H1 (cell line): ENCODE measurements around the gene BLOC1S1. TPM values are rescaled to one million over a fixed set of nuclear protein-coding genes. Genes with fewer than 3 reads are reported as not detected.

Source experiments
- CBX8 ChIP-seq: fragments of 300-800, 300-1000 bp; sonication (generic); IDR thresholded peaks from 2 replicates; pipeline ENCODE4 v1.7.1; 2016; ENCODE audit warnings: low read depth, low read length, borderline replicate concordance
- CTCF ChIP-seq, 3 experiments: IDR thresholded peaks; 1 replicate in 2 of 3; 2 replicates in 1 of 3; pipeline versions ENCODE4 v1.5.1 to v1.6.1; 2011; ENCODE audit warnings: low read length in 3 of 3, mild to moderate bottlenecking in 3 of 3, inconsistent platforms in 2 of 3, low read depth in 1 of 3, moderate library complexity in 1 of 3; ENCODE audit not compliant: insufficient read depth in 1 of 3; ENCODE audit errors: control extremely low read depth in 1 of 3
- E2F6 ChIP-seq: IDR thresholded peaks from 2 replicates; pipeline ENCODE4 v1.6.1; 2012; ENCODE audit warnings: inconsistent platforms
- EP300 ChIP-seq, 2 experiments: IDR thresholded peaks; 1 replicate in 1 of 2; 2 replicates in 1 of 2; pipeline ENCODE4 v1.6.1; 2011 to 2012; ENCODE audit warnings: low read depth in 2 of 2, low read length in 2 of 2, mild to moderate bottlenecking in 2 of 2, borderline replicate concordance in 1 of 2, inconsistent platforms in 1 of 2, moderate library complexity in 1 of 2
- HDAC6 ChIP-seq: IDR thresholded peaks from one replicate; pipeline ENCODE4 v1.7.1; 2012; ENCODE audit warnings: low read depth, mild to moderate bottlenecking, inconsistent platforms, low read length, moderate library complexity
- JUND ChIP-seq: IDR thresholded peaks from 2 replicates; pipeline ENCODE4 v1.6.1; 2011; ENCODE audit warnings: mild to moderate bottlenecking, improper control_type of control experiment, low read length
- NANOG ChIP-seq: IDR thresholded peaks from 2 replicates; pipeline ENCODE4 v1.6.1; 2011; ENCODE audit warnings: low read length, low read depth, mild to moderate bottlenecking, inconsistent platforms; ENCODE audit not compliant: insufficient read depth, poor library complexity, severe bottlenecking
- RNF2 ChIP-seq: fragments of 200-900, 300-1000 bp; sonication (generic); IDR thresholded peaks from 2 replicates; pipeline ENCODE4 v1.7.1; 2016; ENCODE audit warnings: borderline replicate concordance, low read depth, mild to moderate bottlenecking, antibody characterized with exemption, low read length; ENCODE audit not compliant: poor library complexity, severe bottlenecking; ENCODE audit errors: missing control alignments
- TBP ChIP-seq: IDR thresholded peaks from 2 replicates; pipeline ENCODE4 v1.6.1; 2011; ENCODE audit warnings: low read depth, low read length, improper control_type of control experiment
- TCF12 ChIP-seq: IDR thresholded peaks from 2 replicates; pipeline ENCODE4 v1.6.1; 2011; ENCODE audit warnings: low read depth, mild to moderate bottlenecking, low read length
- polyA plus RNA-seq, 7 experiments: library from polyadenylated mRNA; depleted of rRNA in 3 of 7; stranded (reverse) in 5 of 7; unstranded in 2 of 7; fragments of >200 nt in 5 of 7; fragments of 200-250 nt in 2 of 7; gene quantifications; 1 replicate in 5 of 7; 2 replicates in 1 of 7; 4 replicates in 1 of 7; pipeline versions ENCODE4 v1.2.1 to v1.2.3, GENCODE V29; 2011 to 2013; ENCODE audit warnings: missing spikeins in 2 of 7, mixed read lengths in 2 of 7
- total RNA-seq: library from RNA; stranded (reverse); fragmentation: NEBNext Ultra II Directional; extraction: Animal tissue kit (Norgen Biotek cat#: 25700); gene quantifications from 2 replicates; pipeline ENCODE4 v1.2.1, GENCODE V29; 2021

BLOC1S1 gene
- total and polyA plus RNA-seq, 2 of the 8 experiments (the other 6 are each of a cell fraction or from before 2014, with no cell fraction given), result 91.1 to 185 TPM

DNA sequence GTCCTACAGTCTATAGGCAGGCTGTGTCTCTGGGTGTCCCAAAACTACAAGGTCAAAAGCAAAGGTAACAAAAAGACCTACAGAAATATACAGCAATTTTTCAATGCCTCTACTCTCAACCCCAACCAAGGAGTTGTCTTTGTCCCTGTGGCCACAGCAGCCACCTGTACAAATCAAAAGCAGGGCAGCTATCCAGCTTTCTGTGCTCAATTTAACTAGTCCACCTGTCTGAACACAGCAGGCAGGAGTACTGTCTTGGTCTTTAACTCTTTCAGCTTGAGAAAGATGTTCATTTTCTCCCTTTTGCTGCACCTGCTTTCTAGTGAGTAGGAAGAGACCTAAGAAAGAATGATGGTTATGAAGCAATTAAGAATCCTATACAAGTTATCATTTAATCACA lies 46.8 kb downstream of the BLOC1S1 start (continued):
- TF ChIP-seq CTCF (IDR thresholded peaks at IDR 0.05; ENCODE audit: control extremely low read depth in 1 of 3, insufficient read depth in 1 of 3, low read depth in 1 of 3, low read length in 3 of 3) (no peak), E2F6 (no peak), TCF12 (no peak), JUND (no peak), RNF2 (no peak), TBP (no peak), CBX8 (no peak), NANOG (no peak), EP300 (IDR thresholded peaks at IDR 0.05; ENCODE audit: borderline replicate concordance in 1 of 2, low read depth in 2 of 2, low read length in 2 of 2) (no peak), HDAC6 (no peak)
